ENCODE measurements around the gene DNM2.

DNA sequence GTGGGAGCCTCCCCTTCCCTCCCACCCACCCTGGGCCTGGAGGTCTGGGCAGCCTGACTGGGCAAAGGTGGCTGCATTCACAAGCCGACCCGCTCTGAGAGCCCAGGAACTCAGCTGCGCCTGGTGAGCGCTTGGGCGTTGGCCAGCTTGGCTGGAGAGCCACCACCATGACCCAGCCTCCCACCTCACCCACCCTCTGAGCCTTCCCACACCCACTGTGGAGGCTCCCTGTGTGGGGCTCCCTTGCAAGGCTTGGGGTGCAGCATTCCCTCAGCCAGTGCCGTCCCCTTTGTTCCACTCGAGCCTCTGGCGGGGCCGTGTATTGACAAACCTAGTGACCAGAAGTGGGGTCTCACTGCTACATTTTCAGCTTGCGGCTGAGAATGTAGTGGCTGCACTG is 31.7 kb upstream of the DNM2 start:
- TF ChIP-seq, protein P1, sequence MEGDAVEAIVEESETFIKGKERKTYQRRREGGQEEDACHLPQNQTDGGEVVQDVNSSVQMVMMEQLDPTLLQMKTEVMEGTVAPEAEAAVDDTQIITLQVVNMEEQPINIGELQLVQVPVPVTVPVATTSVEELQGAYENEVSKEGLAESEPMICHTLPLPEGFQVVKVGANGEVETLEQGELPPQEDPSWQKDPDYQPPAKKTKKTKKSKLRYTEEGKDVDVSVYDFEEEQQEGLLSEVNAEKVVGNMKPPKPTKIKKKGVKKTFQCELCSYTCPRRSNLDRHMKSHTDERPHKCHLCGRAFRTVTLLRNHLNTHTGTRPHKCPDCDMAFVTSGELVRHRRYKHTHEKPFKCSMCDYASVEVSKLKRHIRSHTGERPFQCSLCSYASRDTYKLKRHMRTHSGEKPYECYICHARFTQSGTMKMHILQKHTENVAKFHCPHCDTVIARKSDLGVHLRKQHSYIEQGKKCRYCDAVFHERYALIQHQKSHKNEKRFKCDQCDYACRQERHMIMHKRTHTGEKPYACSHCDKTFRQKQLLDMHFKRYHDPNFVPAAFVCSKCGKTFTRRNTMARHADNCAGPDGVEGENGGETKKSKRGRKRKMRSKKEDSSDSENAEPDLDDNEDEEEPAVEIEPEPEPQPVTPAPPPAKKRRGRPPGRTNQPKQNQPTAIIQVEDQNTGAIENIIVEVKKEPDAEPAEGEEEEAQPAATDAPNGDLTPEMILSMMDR (IDR thresholded peaks at IDR 0.05), result no peak
- TF ChIP-seq POLR2AphosphoS5 (IDR thresholded peaks at IDR 0.05), result no peak
